H1 (cell line): ENCODE measurements around the gene RPRD1A. TPM values are rescaled to one million over a fixed set of nuclear protein-coding genes. Genes with fewer than 3 reads are reported as not detected.

ENCODE experiments used
- ASH2L ChIP-seq: fragments of 200-600, 300-600 bp; sonication (generic); IDR thresholded peaks from one replicate; pipeline ENCODE4 v1.7.1; 2017; ENCODE audit warnings: low read length
- ATF3 ChIP-seq: IDR thresholded peaks from 2 replicates; pipeline ENCODE4 v1.6.1; 2011; ENCODE audit warnings: low read depth, mild to moderate bottlenecking, low read length; ENCODE audit not compliant: insufficient read depth
- CBX5 ChIP-seq: fragments of 300-800, 300-1000 bp; sonication (generic); IDR thresholded peaks from 2 replicates; pipeline ENCODE4 v1.7.1; 2016; ENCODE audit warnings: antibody characterized with exemption, low read length, low read depth
- CTCF ChIP-seq, 3 experiments: IDR thresholded peaks; 1 replicate in 2 of 3; 2 replicates in 1 of 3; pipeline versions ENCODE4 v1.5.1 to v1.6.1; 2011; ENCODE audit warnings: low read length in 3 of 3, mild to moderate bottlenecking in 3 of 3, inconsistent platforms in 2 of 3, low read depth in 1 of 3, moderate library complexity in 1 of 3; ENCODE audit not compliant: insufficient read depth in 1 of 3; ENCODE audit errors: control extremely low read depth in 1 of 3
- GABPA ChIP-seq: IDR thresholded peaks from 2 replicates; pipeline ENCODE4 v1.6.1; 2011; ENCODE audit warnings: mild to moderate bottlenecking, low read length, moderate library complexity, borderline replicate concordance; ENCODE audit not compliant: insufficient read depth
- HDAC6 ChIP-seq: IDR thresholded peaks from one replicate; pipeline ENCODE4 v1.7.1; 2012; ENCODE audit warnings: low read depth, mild to moderate bottlenecking, inconsistent platforms, low read length, moderate library complexity
- KDM5A ChIP-seq: fragments of 200-600 bp; IDR thresholded peaks from 2 replicates; pipeline ENCODE4 v1.7.1; 2012; ENCODE audit warnings: mild to moderate bottlenecking, low read length, inconsistent platforms, mixed read lengths
- NANOG ChIP-seq: IDR thresholded peaks from 2 replicates; pipeline ENCODE4 v1.6.1; 2011; ENCODE audit warnings: low read length, low read depth, mild to moderate bottlenecking, inconsistent platforms; ENCODE audit not compliant: insufficient read depth, poor library complexity, severe bottlenecking
- POLR2AphosphoS5 ChIP-seq: IDR thresholded peaks from 2 replicates; pipeline ENCODE4 v1.6.1; 2011; ENCODE audit warnings: low read depth, low read length
- USF2 ChIP-seq: IDR thresholded peaks from 2 replicates; pipeline ENCODE4 v1.6.1; 2011; ENCODE audit warnings: low read length, improper control_type of control experiment
- polyA plus RNA-seq, 7 experiments: library from polyadenylated mRNA; depleted of rRNA in 3 of 7; stranded (reverse) in 5 of 7; unstranded in 2 of 7; fragments of >200 nt in 5 of 7; fragments of 200-250 nt in 2 of 7; gene quantifications; 1 replicate in 5 of 7; 2 replicates in 1 of 7; 4 replicates in 1 of 7; pipeline versions ENCODE4 v1.2.1 to v1.2.3, GENCODE V29; 2011 to 2013; ENCODE audit warnings: missing spikeins in 2 of 7, mixed read lengths in 2 of 7
- total RNA-seq: library from RNA; stranded (reverse); fragmentation: NEBNext Ultra II Directional; extraction: Animal tissue kit (Norgen Biotek cat#: 25700); gene quantifications from 2 replicates; pipeline ENCODE4 v1.2.1, GENCODE V29; 2021

Gene RPRD1A
- total and polyA plus RNA-seq, 2 of the 8 experiments (the other 6 are each of a cell fraction or from before 2014, with no cell fraction given), result 40.5 to 106 TPM

GRCh38 chr18:36051760-36052159, 15.6 kb downstream of the RPRD1A start (continued):
- TF ChIP-seq CTCF (IDR thresholded peaks at IDR 0.05; ENCODE audit: control extremely low read depth in 1 of 3, insufficient read depth in 1 of 3, low read depth in 1 of 3, low read length in 3 of 3) (no peak), USF2 (no peak), ATF3 (no peak), HDAC6 (no peak), POLR2AphosphoS5 (no peak), ASH2L (no peak), GABPA (no peak), KDM5A (no peak), NANOG (no peak), CBX5 (no peak)
